HG03064 (cell line): ENCODE data around the gene PCSK2.

ENCODE experiments used
- ATAC-seq: cut with Tn5 transposase; IDR thresholded peaks from one replicate; pipeline ENCODE4 v1.9.1; 2021; ENCODE audit warnings: low read depth; ENCODE audit not compliant: unreplicated experiment

Gene PCSK2

GRCh38 chr20:17500826-17501225, 274.0 kb downstream of the PCSK2 start:
- no peak for ATAC-seq

GRCh38 chr20:17501701-17502100, 274.9 kb downstream of the PCSK2 start:
- no peak for ATAC-seq

- ATAC-seq, result no peak
Observed at GRCh38 chr20:17502105-17502504, 275.3 kb downstream of the PCSK2 start.

GRCh38 chr20:17503301-17504065, 276.6 kb downstream of the PCSK2 start:
- ATAC-seq, result no peak

- ATAC-seq, result peak; percentile 24
Observed at GRCh38 chr20:17504066-17504897, 277.4 kb downstream of the PCSK2 start.

GRCh38 chr20:17504898-17505635, 278.2 kb downstream of the PCSK2 start:
- ATAC-seq, result peak; percentile 61

DNA sequence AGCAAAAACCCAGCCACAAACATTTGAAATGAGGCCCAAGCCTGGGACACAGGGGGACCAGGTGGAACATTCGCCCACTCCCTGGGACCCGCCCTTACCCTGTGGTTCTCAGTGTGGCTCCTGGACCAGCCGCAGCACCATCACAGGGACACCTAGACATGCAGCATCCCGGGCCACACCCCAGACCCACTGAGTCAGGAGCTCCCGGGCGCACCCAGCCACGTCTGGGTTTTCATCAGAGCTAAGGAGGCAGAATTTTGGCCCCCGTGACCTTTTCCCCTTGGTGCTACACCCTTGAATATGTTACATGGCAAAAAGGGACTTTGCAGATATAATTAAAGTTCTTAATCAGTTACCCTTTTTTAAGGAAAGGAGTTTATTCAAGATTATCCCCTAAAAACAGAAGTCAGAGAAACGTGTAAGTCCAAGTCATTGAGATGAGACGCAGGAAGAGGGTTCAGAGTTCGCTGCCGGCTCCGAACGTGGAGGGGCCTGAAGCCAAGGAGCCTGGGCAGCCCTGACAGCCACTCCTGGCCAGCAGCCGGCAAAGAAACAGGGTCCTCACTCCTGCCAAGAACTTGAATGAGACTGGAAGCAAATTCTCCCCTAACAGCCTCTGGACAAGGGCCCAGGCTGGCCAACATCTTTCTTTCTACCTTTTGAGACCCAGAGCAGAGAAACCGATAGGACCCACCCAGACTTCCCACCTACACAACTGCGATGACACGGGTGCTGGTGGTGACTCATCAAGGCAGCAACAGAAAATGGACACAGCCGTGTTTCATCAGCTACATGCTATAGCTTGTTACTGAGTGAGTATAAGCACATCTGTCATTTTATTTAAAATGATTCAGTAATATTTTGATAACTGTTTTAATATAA, 279.0 kb downstream of the PCSK2 start:
- peak; percentile 17 for ATAC-seq

- no peak for ATAC-seq
Observed at GRCh38 chr20:17507032-17507431, 280.2 kb downstream of the PCSK2 start.

DNA sequence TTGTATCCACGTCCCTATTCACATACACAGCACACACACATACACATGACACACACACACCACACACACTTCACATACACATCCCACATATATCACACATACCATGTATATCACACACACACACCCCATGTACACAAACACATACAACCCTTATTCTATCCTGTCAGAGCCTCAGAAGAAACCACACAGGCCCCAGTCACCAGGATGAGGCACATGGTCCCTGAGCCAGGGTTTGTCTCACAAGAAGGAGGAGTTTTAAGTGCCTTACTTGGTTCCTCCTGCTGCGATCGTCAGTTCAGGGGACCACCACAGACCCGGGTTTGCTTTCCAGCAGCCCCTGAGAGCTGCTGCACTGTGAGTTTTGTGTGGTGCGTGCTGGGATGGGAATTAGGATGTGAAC, 280.7 kb downstream of the PCSK2 start:
- ATAC-seq, result no peak

GRCh38 chr20:17508756-17509155, 281.9 kb downstream of the PCSK2 start:
- no peak for ATAC-seq

GRCh38 chr20:17510548-17510947, 283.7 kb downstream of the PCSK2 start:
- ATAC-seq, result no peak

DNA sequence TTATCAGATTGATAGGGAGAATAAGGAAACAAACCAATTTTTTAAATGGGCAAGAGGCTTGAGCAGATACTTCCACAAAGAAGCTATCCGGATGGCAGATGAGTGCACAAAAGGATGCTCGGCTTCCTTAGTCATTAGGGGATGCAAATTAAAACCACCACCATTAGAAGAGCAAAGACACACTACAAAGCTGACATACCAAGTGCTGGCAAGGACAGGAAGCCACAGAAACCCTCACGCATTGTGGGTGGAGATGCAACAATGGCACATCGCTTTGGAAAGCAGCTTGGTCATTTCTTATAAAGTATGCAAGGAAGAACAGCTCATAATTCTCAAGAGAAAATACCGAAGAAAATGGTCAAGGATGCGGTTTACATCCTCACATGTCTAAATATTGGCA, 284.6 kb downstream of the PCSK2 start:
- ATAC-seq, result no peak

DNA sequence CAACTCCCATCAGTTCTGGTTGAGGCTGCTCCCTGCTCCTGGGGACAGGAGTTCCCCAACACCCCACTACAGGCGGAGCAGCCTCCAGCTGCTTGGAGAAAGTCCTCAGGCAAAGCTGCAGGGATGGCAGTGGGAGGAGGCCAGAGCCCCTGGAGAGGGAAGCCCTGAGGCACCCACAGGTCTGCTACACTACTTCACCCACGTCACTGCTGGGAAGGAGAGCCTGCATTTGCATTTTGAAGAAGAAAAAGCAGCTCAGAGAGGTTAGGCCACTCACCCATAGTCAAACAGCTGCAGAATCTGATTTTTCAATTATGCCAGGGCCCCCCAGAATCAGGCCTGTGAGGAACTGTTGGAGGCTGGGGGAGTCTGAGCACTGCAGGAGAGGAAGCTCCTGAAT, 287.1 kb downstream of the PCSK2 start:
- no peak for ATAC-seq

- ATAC-seq, result no peak
Observed at GRCh38 chr20:17515053-17515452, 288.2 kb downstream of the PCSK2 start.

DNA sequence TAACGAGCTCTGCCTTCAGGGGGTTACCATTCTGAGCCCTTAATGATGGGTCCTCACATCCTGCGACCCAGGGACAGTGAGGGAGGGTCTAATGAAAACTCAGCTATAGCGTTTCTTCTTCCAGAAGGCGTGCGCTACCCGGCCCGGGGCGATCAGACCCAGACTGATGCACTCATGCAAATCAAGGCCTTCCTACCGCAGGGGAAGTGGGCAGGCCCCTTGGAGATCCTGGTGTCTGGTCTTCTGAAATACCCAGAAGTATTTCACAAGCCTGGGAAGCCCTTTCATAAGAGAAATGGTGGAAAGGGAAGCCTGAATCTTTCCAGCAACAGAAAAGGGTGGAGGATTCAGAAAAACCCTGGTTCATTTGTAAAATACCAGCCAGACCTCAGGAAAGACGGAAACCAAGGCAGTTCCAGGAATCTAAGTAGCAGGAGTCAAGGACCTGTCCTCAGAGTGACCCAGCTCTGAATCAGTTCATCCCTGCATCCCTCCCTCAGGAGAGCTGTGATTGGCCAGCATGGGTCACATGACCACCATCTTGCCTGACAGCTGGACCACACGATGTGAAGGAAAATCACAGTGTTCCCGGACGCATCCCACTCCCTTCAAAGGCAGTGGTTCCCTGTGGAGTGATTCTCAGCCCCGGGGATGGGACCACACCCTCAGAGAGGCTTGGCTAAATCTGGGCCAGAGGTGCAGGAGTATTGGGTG, 291.7 kb downstream of the PCSK2 start:
- no peak for ATAC-seq

GRCh38 chr20:17519606-17520285, 292.9 kb downstream of the PCSK2 start:
- no peak for ATAC-seq

GRCh38 chr20:17520583-17520982, 293.7 kb downstream of the PCSK2 start:
- ATAC-seq, result no peak

DNA sequence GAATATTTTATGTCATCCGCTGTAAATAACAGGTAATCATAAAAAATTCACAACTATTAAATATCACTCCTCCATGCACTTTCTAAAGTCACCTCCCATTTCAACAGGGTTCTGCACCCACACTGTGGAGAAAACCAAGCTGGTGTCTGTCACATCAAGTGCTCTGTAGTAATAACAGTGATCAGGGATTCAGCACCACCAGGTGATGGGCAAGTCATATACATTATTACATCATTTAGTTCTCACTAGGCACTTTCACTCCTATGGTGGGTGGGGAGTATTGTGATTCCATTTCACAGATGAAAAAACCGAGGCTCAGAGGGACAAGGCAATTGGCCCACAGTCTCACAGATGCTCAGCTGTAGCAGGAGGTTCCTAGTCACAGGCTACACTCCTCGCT, 295.7 kb downstream of the PCSK2 start:
- no peak for ATAC-seq

- ATAC-seq, result no peak
Observed at GRCh38 chr20:17523326-17523725, 296.5 kb downstream of the PCSK2 start.
